Posterior cingulate gyrus (tissue), 11 donors: Measurements from ENCODE around the gene RAD51B.
A peak's percentile ranks its signal among the peaks of the same experiment; 100 is the strongest.

Experiments used
- DNase-seq, 10 donors: peaks; one replicate each; pipeline versions ENCODE4 v3.0.0 to v3.0.0-alpha.2; 2020 to 2021; ENCODE audit warnings: mixed read lengths in 3 of 10
- intact Hi-C: fragments of 100-400 bp; cut with DNase I; formaldehyde crosslinking; loops from one replicate; pipeline ENCODE4 v1.15.1; 2023

Gene RAD51B

GRCh38 chr14:68361231-68361630 is 541.7 kb downstream of the RAD51B start:
- no peak for DNase-seq
- intact Hi-C loops: no loop called here

- intact Hi-C loops: no loop called here
- DNase-seq: no peak
Measured at GRCh38 chr14:68362846-68363245, 543.3 kb downstream of the RAD51B start.

- DNase-seq: peak in 1 of 10 donors; percentile 79
- intact Hi-C loops: no loop called here
Measured at GRCh38 chr14:68363466-68363842, 543.9 kb downstream of the RAD51B start.

- DNase-seq: peak in 6 of 10 donors; percentile 12 to 92 (median 40)
- intact Hi-C loops: no loop called here
Measured at GRCh38 chr14:68363843-68364767, 544.5 kb downstream of the RAD51B start.

GRCh38 chr14:68364792-68365192 is 545.2 kb downstream of the RAD51B start:
- intact Hi-C loops: no loop called here
- no peak for DNase-seq

- intact Hi-C loops: no loop called here
Measured at GRCh38 chr14:68365228-68365627, 545.6 kb downstream of the RAD51B start.

GRCh38 chr14:68366656-68367055 is 547.1 kb downstream of the RAD51B start:
- intact Hi-C loops: no loop called here
- no peak for DNase-seq

More at GRCh38 chr14:68365228-68365627, 545.6 kb downstream of the RAD51B start:
- DNase-seq: no peak

- DNase-seq: no peak
- intact Hi-C loops: no loop called here
Measured at GRCh38 chr14:68367536-68367935, 548.0 kb downstream of the RAD51B start.

GRCh38 chr14:68368850-68369249 is 549.3 kb downstream of the RAD51B start:
- no peak for DNase-seq
- intact Hi-C loops: no loop called here

GRCh38 chr14:68369281-68370056 is 549.9 kb downstream of the RAD51B start:
- DNase-seq: no peak
- intact Hi-C loops: no loop called here

GRCh38 chr14:68370057-68370360 is 550.4 kb downstream of the RAD51B start:
- DNase-seq: no peak
- intact Hi-C loops: no loop called here

- DNase-seq: no peak
- intact Hi-C loops: no loop called here
Measured at GRCh38 chr14:68372368-68372767, 552.8 kb downstream of the RAD51B start.

GRCh38 chr14:68373124-68373646 is 553.6 kb downstream of the RAD51B start:
- intact Hi-C loops: no loop called here
- no peak for DNase-seq

GRCh38 chr14:68373847-68374444 is 554.4 kb downstream of the RAD51B start:
- intact Hi-C loops: no loop called here
- DNase-seq: no peak

GRCh38 chr14:68374682-68375081 is 555.1 kb downstream of the RAD51B start:
- DNase-seq: no peak
- intact Hi-C loops: no loop called here

GRCh38 chr14:68375376-68375775 is 555.8 kb downstream of the RAD51B start:
- intact Hi-C loops: no loop called here
- DNase-seq: no peak

- no peak for DNase-seq
- intact Hi-C loops: no loop called here
Measured at GRCh38 chr14:68376067-68376779, 556.6 kb downstream of the RAD51B start.

GRCh38 chr14:68377006-68377405 is 557.4 kb downstream of the RAD51B start:
- DNase-seq: no peak
- intact Hi-C loops: no loop called here

GRCh38 chr14:68377459-68377858 is 557.9 kb downstream of the RAD51B start:
- intact Hi-C loops: no loop called here

More at GRCh38 chr14:68377459-68377858, 557.9 kb downstream of the RAD51B start:
- peak in 7 of 10 donors; percentile 39 to 89 (median 58) for DNase-seq
